SH-SY5Y (cell line): ENCODE measurements around the gene TMEM151A.

Experiments
- GATA2 ChIP-seq: IDR thresholded peaks from 2 replicates; pipeline ENCODE4 v1.6.1; 2011; ENCODE audit warnings: mild to moderate bottlenecking, low read depth, low read length
- GATA3 ChIP-seq: IDR thresholded peaks from 2 replicates; pipeline ENCODE4 v1.6.1; 2011; ENCODE audit warnings: low read depth, mild to moderate bottlenecking, low read length, moderate library complexity

- no peak for TF ChIP-seq GATA2
- no peak for TF ChIP-seq GATA3
These were observed 32.5 kb upstream of the TMEM151A start for GRCh38 chr11:66259225-66259624.
